RWPE2 (cell line): ENCODE data around the gene BABAM1.
A peak's percentile ranks its signal among the peaks of the same experiment; 100 is the strongest.

Experiments used
- ATAC-seq: fragments of 200-7000 bp; cut with Tn5 transposase; 3 replicates; pipeline ENCODE4 v1.9.1; 2021; ENCODE audit warnings: low read depth
- DNase-seq: peaks from one replicate; pipeline ENCODE4 v3.0.0-alpha.2; 2020; ENCODE audit warnings: low spot score
- H3K27ac ChIP-seq: fragments of 450-650 bp; 2 replicates; pipeline ENCODE4 v1.5.1; 2017; ENCODE audit warnings: mild to moderate bottlenecking; ENCODE audit not compliant: poor library complexity, severe bottlenecking
- H3K27me3 ChIP-seq: fragments of 250-450 bp; sonication (Bioruptor Pico); 2 replicates; pipeline ENCODE4 v1.5.1; 2021; ENCODE audit warnings: mild to moderate bottlenecking, moderate library complexity; ENCODE audit not compliant: insufficient read depth, poor library complexity, severe bottlenecking
- H3K36me3 ChIP-seq: fragments of 250-450 bp; sonication (Bioruptor Pico); 2 replicates; pipeline ENCODE4 v1.5.1; 2020; ENCODE audit warnings: low read depth, mild to moderate bottlenecking, moderate library complexity
- H3K4me1 ChIP-seq: fragments of 250-450 bp; sonication (Bioruptor Pico); 2 replicates; pipeline ENCODE4 v1.5.1; 2021; ENCODE audit warnings: mild to moderate bottlenecking, moderate library complexity; ENCODE audit not compliant: insufficient read depth, poor library complexity, severe bottlenecking
- H3K4me3 ChIP-seq: fragments of 250-450 bp; sonication (Bioruptor Pico); 2 replicates; pipeline ENCODE4 v1.5.1; 2021; ENCODE audit warnings: mild to moderate bottlenecking, moderate library complexity; ENCODE audit not compliant: severe bottlenecking
- H3K9me3 ChIP-seq: fragments of 250-450 bp; sonication (Bioruptor Pico); 2 replicates; pipeline ENCODE4 v1.5.1; 2021; ENCODE audit warnings: mild to moderate bottlenecking, moderate library complexity; ENCODE audit not compliant: severe bottlenecking
- TF ChIP-seq, protein P1 (sequence below): fragments of 450-650 bp; IDR thresholded peaks from one replicate; pipeline ENCODE4 v1.5.1; 2017; ENCODE audit warnings: mild to moderate bottlenecking, moderate library complexity; ENCODE audit not compliant: poor library complexity, severe bottlenecking

The BABAM1 gene

DNA sequence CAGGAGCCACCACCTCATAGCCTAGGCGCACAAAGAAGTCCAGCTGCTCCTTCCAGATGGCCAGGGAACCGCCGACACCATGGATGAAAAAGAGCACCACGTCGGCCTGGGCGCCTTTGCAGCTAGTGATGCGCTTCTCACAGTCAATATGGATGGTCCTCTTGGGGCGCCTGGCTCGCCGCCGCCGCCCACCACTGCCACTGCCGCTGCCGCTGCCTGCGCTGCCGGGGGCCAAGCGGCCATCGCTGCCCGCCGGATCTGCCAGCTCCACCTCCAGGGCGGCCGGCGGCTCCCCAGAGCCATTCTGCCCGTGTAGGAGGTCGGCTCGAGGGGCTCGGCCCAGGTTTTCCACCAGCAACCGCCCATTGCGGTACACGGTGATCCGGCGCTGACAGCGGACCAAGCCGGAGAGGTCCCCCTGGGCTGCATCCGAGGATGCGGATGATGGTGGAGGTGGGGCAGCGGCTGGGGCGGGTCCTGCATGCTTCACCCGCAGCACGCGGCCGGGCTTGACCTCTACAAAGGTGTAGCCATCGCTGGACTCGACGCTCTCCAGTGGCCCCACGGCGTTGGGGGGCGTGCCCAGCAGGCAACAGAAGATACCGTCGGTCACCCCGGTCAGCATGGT is 33.9 kb downstream of the BABAM1 start:
- Histone ChIP-seq H3K9me3 (no peaks in the 10 kb centered on the region), H3K4me3 (no peak overlapping the region), H3K27ac (no peak overlapping the region), H3K27me3 (no peaks in the 10 kb centered on the region), H3K36me3 (peaks cover 13% of the 10 kb centered on the region), H3K4me1 (peaks cover 6% of the 10 kb centered on the region)
- no peak for DNase-seq
- TF ChIP-seq, protein P1, sequence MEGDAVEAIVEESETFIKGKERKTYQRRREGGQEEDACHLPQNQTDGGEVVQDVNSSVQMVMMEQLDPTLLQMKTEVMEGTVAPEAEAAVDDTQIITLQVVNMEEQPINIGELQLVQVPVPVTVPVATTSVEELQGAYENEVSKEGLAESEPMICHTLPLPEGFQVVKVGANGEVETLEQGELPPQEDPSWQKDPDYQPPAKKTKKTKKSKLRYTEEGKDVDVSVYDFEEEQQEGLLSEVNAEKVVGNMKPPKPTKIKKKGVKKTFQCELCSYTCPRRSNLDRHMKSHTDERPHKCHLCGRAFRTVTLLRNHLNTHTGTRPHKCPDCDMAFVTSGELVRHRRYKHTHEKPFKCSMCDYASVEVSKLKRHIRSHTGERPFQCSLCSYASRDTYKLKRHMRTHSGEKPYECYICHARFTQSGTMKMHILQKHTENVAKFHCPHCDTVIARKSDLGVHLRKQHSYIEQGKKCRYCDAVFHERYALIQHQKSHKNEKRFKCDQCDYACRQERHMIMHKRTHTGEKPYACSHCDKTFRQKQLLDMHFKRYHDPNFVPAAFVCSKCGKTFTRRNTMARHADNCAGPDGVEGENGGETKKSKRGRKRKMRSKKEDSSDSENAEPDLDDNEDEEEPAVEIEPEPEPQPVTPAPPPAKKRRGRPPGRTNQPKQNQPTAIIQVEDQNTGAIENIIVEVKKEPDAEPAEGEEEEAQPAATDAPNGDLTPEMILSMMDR, result no peak
- ATAC-seq, result no peak

DNA sequence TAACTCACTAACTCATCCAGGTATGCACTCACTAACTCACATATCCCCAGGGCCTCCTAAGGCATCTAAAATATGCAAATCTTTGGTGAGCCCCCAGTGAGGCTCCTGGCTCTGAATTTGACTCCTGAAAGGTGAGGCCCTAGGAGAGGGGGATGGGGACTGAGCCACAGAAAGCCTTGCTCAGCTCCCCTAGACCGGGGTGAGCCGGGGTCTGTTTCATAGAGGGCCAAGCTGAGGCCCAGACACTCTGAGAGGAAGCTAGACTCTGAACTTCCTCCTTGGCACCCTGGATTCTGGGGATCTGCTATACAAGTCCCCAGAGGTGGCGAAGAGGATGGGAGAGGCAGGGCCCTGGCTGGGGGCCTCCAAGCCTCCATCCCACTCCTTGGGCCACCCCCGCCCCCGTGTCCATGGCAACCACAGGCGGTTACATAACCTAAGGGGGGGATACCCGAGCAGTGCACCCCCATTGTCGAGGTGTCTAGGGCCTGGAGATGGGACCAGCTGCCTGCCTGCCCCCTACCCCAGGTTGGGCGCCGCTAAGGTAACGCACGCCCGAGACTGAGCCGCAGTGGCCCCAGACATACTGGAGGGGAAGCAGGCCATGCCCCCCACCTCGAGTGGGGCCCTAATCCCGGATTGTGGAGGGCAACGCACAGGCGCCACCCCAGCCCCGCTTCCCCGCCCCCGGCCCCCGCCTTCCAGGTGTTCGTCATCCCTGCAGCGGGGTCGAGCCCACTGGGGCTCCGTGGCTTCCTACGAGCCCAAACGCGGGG is 35.3 kb downstream of the BABAM1 start:
- Histone ChIP-seq H3K9me3 (no peaks in the 10 kb centered on the region), H3K4me1 (peaks cover 3% of the 10 kb centered on the region), H3K27ac (peak overlapping the region; percentile 73), H3K27me3 (no peaks in the 10 kb centered on the region), H3K36me3 (peaks cover 16% of the 10 kb centered on the region), H3K4me3 (peak overlapping the region; percentile 62)
- DNase-seq (no peak), ATAC-seq (no peak)
- TF ChIP-seq, protein P1, result no peak

DNA sequence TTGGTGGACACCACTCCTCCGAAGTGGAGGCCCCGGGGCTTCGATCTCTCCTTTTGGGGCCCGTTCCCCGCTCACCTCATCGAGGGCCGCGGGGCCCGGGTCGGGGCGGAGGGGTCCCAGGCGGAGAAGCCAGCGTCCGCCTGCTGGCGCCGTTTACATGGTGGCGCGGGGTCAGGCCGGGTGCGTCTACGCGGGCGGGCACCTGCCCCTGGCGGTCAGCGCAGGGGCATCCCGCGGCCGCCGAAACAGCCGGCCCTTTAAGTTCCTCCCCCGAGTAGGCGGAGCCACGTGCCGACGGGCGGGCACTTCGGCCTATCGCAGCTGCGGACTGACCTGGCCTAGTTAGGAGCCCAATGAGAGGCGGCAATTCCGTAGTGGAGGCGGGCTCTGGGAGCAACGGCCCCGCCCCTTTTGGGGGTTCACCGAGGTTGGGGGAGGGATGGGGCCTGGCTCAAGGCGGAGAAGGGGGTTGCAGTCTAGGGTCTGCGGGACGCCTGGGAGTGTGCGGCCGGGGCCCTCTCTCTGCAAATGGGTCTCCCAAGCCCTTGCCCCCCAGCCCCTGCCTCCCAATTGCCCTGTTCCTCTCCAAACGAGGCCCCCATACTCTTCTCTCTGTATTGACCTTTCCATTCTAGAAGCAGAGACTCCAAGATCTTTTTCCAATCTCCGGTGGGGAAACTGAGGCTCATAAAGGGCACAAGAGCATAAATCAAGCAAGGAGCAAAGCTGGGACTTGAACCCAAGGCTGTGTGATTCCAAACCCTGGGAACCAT is 36.1 kb downstream of the BABAM1 start, which contains the start of gene ABHD8:
ABHD8 (minus strand) TSS at position 259 of the 773 bp plus-strand sequence. CDS start 1,809 bp downstream, outside the sequence.
- H3K27ac ChIP-seq, result peak within 1 kb of the TSS; percentile 73
- peak within 1 kb of the TSS; percentile 62 for H3K4me3 ChIP-seq
- DNase-seq (peak; percentile 93), ATAC-seq (peak; percentile 82)
- TF ChIP-seq, protein P1, result peak; percentile 55
- peaks cover 9% of the 10 kb centered on the region for H3K36me3 ChIP-seq
- no peaks in the 10 kb centered on the region for H3K27me3 ChIP-seq
- H3K4me1 ChIP-seq, result peaks cover 3% of the 10 kb centered on the region
- H3K9me3 ChIP-seq, result no peaks in the 10 kb centered on the region

DNA sequence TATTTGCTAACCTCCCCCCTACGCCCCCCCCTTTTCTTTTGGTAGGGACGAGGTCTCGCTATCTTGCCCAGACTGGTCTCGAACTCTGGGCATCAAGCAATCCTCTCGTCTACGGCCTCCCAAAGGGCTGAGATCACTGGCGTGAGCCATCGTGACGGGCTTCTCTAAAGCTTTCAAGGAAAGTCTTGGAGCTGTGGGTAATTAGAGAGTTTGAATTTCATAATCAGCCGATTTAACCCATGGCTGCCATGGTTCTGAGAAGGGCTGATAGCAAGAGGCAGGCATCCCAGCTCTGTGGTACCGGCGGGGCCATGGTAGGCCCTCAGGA is 36.7 kb downstream of the BABAM1 start:
- Histone ChIP-seq H3K27me3 (no peaks in the 10 kb centered on the region), H3K4me1 (peaks cover 3% of the 10 kb centered on the region), H3K36me3 (peaks cover 6% of the 10 kb centered on the region; the same call in 1 of the 2 replicates), H3K27ac (peak overlapping the region; percentile 73), H3K4me3 (no peak overlapping the region), H3K9me3 (no peaks in the 10 kb centered on the region)
- no peak for ATAC-seq
- DNase-seq, result no peak
- TF ChIP-seq, protein P1, result no peak
